Loucy (cell line): Measurements from ENCODE around the gene USP44.

ENCODE experiments used
- H2AFZ ChIP-seq: fragments of 200-600 bp; sonication (generic); 2 replicates; pipeline ENCODE4 v1.6.0; 2016; ENCODE audit warnings: antibody characterized with exemption, mild to moderate bottlenecking, low read length, moderate library complexity
- H3F3A ChIP-seq: fragments of 200-600 bp; 2 replicates; pipeline ENCODE4 v1.6.0; 2016; ENCODE audit warnings: antibody characterized with exemption, low read depth, mild to moderate bottlenecking
- H3K27me3 ChIP-seq: fragments of 200-600 bp; sonication (generic); 2 replicates; pipeline ENCODE4 v1.6.1; 2014; ENCODE audit warnings: low read length, mild to moderate bottlenecking; ENCODE audit not compliant: insufficient read depth, poor library complexity, severe bottlenecking
- H3K36me3 ChIP-seq: fragments of 200-600 bp; sonication (generic); 2 replicates; pipeline ENCODE4 v1.6.1; 2016; ENCODE audit warnings: low read length; ENCODE audit not compliant: insufficient read depth
- H3K4me1 ChIP-seq: fragments of 200-600 bp; sonication (generic); 2 replicates; pipeline ENCODE4 v1.5.1; 2014; ENCODE audit warnings: low read length, mild to moderate bottlenecking; ENCODE audit not compliant: insufficient read depth, poor library complexity, severe bottlenecking
- H3K4me2 ChIP-seq: fragments of 200-600 bp; sonication (generic); 2 replicates; pipeline ENCODE4 v1.6.0; 2014; ENCODE audit warnings: antibody characterized with exemption, low read length, low read depth, mild to moderate bottlenecking; ENCODE audit not compliant: poor library complexity, severe bottlenecking
- H3K4me3 ChIP-seq: fragments of 200-600 bp; sonication (generic); 2 replicates; pipeline ENCODE4 v1.5.1; 2014; ENCODE audit warnings: low read length, mild to moderate bottlenecking, mixed read lengths; ENCODE audit not compliant: poor library complexity, severe bottlenecking
- H3K79me2 ChIP-seq: fragments of 200-600 bp; sonication (generic); 2 replicates; pipeline ENCODE4 v1.6.1; 2014; ENCODE audit warnings: low read length; ENCODE audit not compliant: insufficient read depth
- H3K9ac ChIP-seq: fragments of 200-600 bp; sonication (generic); 2 replicates; pipeline ENCODE4 v1.6.0; 2014; ENCODE audit warnings: mild to moderate bottlenecking, low read depth, low read length, moderate library complexity; ENCODE audit not compliant: poor library complexity, severe bottlenecking
- H3K9me2 ChIP-seq: fragments of 200-600 bp; sonication (generic); replicated peaks from 2 replicates; pipeline ENCODE4 v1.6.1; 2016; ENCODE audit warnings: low read depth, low read length, mixed read lengths
- H3K9me3 ChIP-seq: fragments of 200-600 bp; sonication (generic); 2 replicates; pipeline ENCODE4 v1.6.1; 2014; ENCODE audit warnings: mild to moderate bottlenecking, antibody characterized with exemption, low read length, low read depth; ENCODE audit not compliant: insufficient read depth
- H4K20me1 ChIP-seq: fragments of 200-600 bp; sonication (generic); 2 replicates; pipeline ENCODE4 v1.6.0; 2014; ENCODE audit warnings: antibody characterized with exemption, low read length, mild to moderate bottlenecking; ENCODE audit not compliant: insufficient read depth, poor library complexity, severe bottlenecking
- EZH2phosphoT487 ChIP-seq: fragments of 200-600 bp; IDR thresholded peaks from 2 replicates; pipeline ENCODE4 v1.6.1; 2018; ENCODE audit warnings: antibody characterized with exemption, mild to moderate bottlenecking, moderate library complexity, borderline replicate concordance
- TF ChIP-seq, protein P1 (sequence below): fragments of 200-600 bp; sonication (generic); conservative IDR thresholded peaks from 2 replicates; pipeline ENCODE4 v1.5.1; 2014; ENCODE audit warnings: mild to moderate bottlenecking, antibody characterized with exemption, low read length

The USP44 gene

DNA sequence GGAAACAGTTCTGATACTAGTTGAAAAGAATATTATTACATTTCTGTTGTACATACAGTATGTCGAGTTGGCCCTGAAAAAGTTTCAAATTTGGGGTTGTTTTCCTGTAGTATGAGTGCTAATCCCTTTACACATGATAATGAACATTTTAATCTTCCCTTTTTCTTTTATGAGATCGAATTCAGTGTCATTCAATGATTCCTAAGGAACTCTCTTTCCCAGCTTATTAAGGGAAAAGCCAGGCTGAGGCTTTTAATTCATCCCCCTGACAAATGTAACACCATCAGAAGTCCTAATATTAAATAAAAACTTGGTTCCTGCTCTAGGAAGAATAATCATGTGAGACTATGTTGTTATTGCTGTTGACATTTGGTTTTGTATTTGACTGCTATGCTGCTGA is 42.9 kb upstream of the USP44 start:
- no peaks in the 10 kb centered on the region for H3K9me3 ChIP-seq
- H3K4me2 ChIP-seq, result no peak overlapping the region
- no peaks in the 10 kb centered on the region for H4K20me1 ChIP-seq
- H3K4me3 ChIP-seq, result no peak overlapping the region
- H2AFZ ChIP-seq, result no peak overlapping the region
- H3K36me3 ChIP-seq, result no peaks in the 10 kb centered on the region
- no peaks in the 10 kb centered on the region for H3K9me2 ChIP-seq
- no peaks in the 10 kb centered on the region for H3F3A ChIP-seq
- no peaks in the 10 kb centered on the region for H3K27me3 ChIP-seq
- H3K4me1 ChIP-seq, result no peaks in the 10 kb centered on the region
- H3K9ac ChIP-seq, result no peak overlapping the region
- H3K79me2 ChIP-seq, result no peaks in the 10 kb centered on the region
- no peak for TF ChIP-seq EZH2phosphoT487
- TF ChIP-seq, protein P1, sequence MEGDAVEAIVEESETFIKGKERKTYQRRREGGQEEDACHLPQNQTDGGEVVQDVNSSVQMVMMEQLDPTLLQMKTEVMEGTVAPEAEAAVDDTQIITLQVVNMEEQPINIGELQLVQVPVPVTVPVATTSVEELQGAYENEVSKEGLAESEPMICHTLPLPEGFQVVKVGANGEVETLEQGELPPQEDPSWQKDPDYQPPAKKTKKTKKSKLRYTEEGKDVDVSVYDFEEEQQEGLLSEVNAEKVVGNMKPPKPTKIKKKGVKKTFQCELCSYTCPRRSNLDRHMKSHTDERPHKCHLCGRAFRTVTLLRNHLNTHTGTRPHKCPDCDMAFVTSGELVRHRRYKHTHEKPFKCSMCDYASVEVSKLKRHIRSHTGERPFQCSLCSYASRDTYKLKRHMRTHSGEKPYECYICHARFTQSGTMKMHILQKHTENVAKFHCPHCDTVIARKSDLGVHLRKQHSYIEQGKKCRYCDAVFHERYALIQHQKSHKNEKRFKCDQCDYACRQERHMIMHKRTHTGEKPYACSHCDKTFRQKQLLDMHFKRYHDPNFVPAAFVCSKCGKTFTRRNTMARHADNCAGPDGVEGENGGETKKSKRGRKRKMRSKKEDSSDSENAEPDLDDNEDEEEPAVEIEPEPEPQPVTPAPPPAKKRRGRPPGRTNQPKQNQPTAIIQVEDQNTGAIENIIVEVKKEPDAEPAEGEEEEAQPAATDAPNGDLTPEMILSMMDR, result no peak

DNA sequence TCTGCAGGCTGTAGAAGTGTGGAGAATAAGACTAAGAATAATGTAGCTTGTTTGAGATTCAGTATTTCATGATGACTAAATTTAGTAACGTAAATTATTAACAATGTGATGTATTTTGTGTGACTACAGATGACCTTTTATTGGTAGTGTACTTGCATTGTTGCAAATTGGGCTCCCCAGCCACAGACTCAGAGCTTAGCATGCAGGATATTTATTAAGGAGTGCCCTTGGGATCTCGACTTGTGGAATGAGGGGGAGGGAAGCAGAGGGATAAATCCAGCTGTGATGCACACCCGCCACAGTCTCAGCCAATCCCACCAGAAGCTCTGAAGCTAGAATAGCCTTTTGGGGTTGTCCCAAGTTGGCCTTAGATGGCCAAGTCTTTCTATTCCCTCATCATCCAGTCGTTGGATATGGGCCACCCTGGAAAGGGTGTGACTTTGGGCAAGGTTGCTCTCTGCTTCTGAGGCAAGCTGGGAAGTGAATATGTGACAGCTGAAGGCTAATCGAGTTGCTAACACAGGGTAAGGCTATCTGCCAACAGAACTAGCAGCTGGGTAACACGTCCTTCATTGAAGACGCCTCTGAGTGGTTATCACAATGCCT is 42.1 kb upstream of the USP44 start:
- H3K4me2 ChIP-seq, result no peak overlapping the region
- no peaks in the 10 kb centered on the region for H3F3A ChIP-seq
- TF ChIP-seq EZH2phosphoT487, result no peak
- TF ChIP-seq, protein P1, result no peak
- H3K4me1 ChIP-seq, result no peaks in the 10 kb centered on the region
- H2AFZ ChIP-seq, result no peak overlapping the region
- H4K20me1 ChIP-seq, result no peaks in the 10 kb centered on the region
- H3K9me2 ChIP-seq, result no peaks in the 10 kb centered on the region
- H3K9me3 ChIP-seq, result no peaks in the 10 kb centered on the region
- H3K79me2 ChIP-seq, result no peaks in the 10 kb centered on the region
- no peak overlapping the region for H3K9ac ChIP-seq
- H3K36me3 ChIP-seq, result no peaks in the 10 kb centered on the region
- H3K27me3 ChIP-seq, result no peaks in the 10 kb centered on the region
- no peak overlapping the region for H3K4me3 ChIP-seq

DNA sequence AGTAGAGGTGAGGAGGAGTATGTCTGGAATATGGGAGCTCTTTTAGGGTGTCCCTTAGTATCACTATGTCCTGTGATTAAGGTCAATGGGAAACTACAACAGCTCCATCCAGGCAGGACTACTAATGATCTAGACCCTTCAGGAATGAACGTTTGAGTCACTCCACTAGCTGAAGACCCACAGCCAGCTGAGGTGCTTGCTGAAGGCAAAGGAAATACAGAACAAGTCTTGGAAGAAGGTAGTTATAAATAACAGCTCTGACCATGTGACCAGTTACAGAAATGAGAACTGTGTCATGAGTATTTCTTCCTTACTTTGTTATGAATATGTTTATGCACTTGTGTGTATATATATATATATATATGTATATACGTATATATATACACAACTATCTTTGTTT is 40.5 kb upstream of the USP44 start:
- TF ChIP-seq, protein P1, result no peak
- no peak for TF ChIP-seq EZH2phosphoT487
- Histone ChIP-seq H3K4me1 (no peaks in the 10 kb centered on the region), H3K9me2 (no peaks in the 10 kb centered on the region), H3K9ac (no peak overlapping the region), H3K4me2 (no peak overlapping the region), H3K4me3 (no peak overlapping the region), H3F3A (no peaks in the 10 kb centered on the region), H3K79me2 (no peaks in the 10 kb centered on the region), H4K20me1 (no peaks in the 10 kb centered on the region), H2AFZ (no peak overlapping the region), H3K36me3 (no peaks in the 10 kb centered on the region), H3K9me3 (no peaks in the 10 kb centered on the region), H3K27me3 (no peaks in the 10 kb centered on the region)
